Gastrocnemius medialis (tissue), 4 donors: ENCODE measurements around the gene CUTC.

Experiments used
- CTCF ChIP-seq, 5 experiments: fragments of 450-650 bp in 3 of 5; fragments of 200-600 bp in 2 of 5; sonication (generic) in 2 of 5; IDR thresholded peaks in 4 of 5; conservative IDR thresholded peaks in 1 of 5; 1 replicate in 4 of 5; 2 replicates in 1 of 5; pipeline ENCODE4 v1.5.1; 2016 to 2019; ENCODE audit warnings: antibody characterized with exemption in 5 of 5, mild to moderate bottlenecking in 3 of 5, moderate library complexity in 3 of 5
- POLR2A ChIP-seq, 2 donors: fragments of 450-650 bp; IDR thresholded peaks; one replicate each; pipeline ENCODE4 v1.6.1; 2017; ENCODE audit warnings: antibody characterized with exemption in 2 of 2, mild to moderate bottlenecking in 2 of 2, moderate library complexity in 2 of 2

DNA sequence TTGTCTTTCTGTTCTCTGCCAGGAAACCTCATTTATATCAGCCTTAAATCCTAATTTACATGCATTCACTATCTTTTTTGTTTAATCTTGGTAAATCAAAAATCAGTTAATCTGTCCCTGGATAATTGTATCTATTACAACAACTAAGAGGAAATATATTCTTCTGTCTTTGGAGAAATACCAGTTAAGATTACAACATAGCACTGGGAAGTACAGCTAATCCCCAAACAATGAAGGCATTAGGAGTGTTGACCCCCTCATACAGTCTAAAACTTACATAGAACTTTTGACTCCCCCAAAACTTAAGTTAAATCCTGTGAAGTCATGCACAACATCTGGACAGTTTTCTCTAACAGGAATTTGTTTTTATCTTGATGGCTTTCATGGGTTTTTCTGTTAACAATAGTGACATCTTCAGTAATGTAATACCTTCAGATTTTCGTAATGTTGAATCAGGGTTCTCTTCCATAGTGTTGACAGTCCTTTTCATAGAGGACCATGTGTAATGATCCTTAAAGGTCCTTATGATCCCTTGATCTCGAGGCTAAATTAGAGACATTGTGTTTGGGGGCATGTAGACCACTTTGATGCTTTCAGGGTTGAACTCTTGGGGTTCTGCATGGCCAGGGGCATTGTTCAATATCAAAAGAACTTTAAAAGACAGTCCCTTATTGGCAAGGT, 26.3 kb downstream of the CUTC start:
- no peak for TF ChIP-seq CTCF (IDR thresholded peaks at IDR 0.05 in 4 of 5, conservative IDR thresholded peaks at IDR 0.05 in 1 of 5)
- no peak for TF ChIP-seq POLR2A (IDR thresholded peaks at IDR 0.05)
